NT2/D1 (cell line): ENCODE results near the gene VIT.

Source experiments
- YY1 ChIP-seq: IDR thresholded peaks from 2 replicates; pipeline ENCODE4 v1.6.1; 2011; ENCODE audit not compliant: insufficient read length, insufficient read depth
- ZNF274 ChIP-seq: IDR thresholded peaks from 2 replicates; pipeline ENCODE4 v1.6.1; 2011; ENCODE audit warnings: mild to moderate bottlenecking, low read depth, low read length

DNA sequence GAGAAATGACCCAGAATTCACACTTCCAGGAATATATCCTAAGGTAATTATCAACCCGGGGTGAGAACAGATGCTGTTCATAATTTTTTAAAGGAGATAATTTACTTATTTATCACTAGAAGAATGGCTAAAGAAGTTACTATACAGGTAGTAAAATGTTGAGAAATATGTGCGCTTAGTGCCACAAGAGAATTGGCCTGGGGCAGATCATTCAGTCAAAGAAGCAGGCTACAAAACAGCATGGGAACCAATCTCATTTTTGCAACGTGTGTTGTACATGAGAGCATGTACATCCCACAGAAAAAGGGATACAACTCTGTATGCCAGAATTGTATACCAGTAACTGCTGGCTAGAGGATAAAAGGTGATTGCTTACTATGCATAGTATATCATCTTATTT is 75.2 kb downstream of the VIT start:
- TF ChIP-seq ZNF274 = no peak
- no peak for TF ChIP-seq YY1
